ENCODE results near the gene FLYWCH1. TPM values are rescaled to one million over a fixed set of nuclear protein-coding genes. Genes with fewer than 3 reads are reported as not detected.
A peak's percentile ranks its signal among the peaks of the same experiment; 100 is the strongest.

The FLYWCH1 gene
- total RNA-seq, 1 donor from 2014 or later: 16.4 TPM

- no peak for ATAC-seq
Observed at GRCh38 chr16:2987286-2987685, 75.6 kb downstream of the FLYWCH1 start.

GRCh38 chr16:2987833-2988232, 76.1 kb downstream of the FLYWCH1 start:
- ATAC-seq: no peak

GRCh38 chr16:2988590-2989099, 76.9 kb downstream of the FLYWCH1 start:
- ATAC-seq: no peak

DNA sequence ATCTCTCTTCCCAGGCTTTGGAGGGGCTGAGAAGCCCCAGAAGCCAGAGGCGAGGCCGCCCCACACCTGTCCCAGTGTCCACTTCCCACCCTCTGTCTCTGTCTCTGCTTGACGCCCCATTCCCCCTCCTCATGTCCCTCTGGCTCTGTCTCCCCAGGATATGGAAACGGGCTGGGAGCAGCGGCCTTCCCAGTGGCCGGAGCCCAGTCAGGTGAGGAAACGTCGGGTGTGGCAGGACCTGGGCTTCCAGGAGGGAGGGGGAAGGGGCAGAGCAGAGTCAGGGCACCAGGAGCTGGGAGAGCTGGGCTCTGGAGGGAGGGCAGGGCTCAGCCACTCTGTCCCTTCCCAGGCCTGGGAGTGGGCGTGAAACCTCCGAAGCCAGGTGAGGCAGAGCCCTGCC, 79.2 kb downstream of the FLYWCH1 start:
- no peak for ATAC-seq

- ATAC-seq: no peak
Observed at GRCh38 chr16:2991566-2992261, 80.0 kb downstream of the FLYWCH1 start.

GRCh38 chr16:2992383-2993081, 80.8 kb downstream of the FLYWCH1 start:
- ATAC-seq: peak; percentile 81

- ATAC-seq: no peak
Observed at GRCh38 chr16:2996298-2996697, 84.6 kb downstream of the FLYWCH1 start.

DNA sequence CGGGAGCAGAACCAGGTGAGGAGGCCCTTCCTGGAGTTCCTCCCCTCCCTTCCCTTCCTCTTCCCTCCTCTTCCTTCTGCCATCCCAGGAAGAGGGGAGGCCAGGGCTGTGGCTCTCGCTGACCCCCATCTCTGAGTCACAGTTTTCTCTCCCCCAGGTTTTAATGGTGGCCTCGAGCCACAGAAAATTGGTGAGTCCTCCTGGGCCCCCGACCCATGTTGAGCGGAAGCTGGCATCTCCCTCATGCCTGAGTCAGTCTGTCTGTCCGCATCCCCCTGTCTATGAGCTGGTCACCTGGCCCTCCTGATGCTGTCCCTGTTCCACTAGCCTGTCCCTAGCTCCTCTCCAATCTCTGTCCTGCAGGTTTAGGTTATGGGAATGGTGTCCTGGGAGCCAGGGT, 88.2 kb downstream of the FLYWCH1 start:
- no peak for ATAC-seq

GRCh38 chr16:3000540-3000939, 88.8 kb downstream of the FLYWCH1 start:
- no peak for ATAC-seq

Other genes starting within 250 kb of the FLYWCH1 start
- gene KCTD5, start 229.4 kb upstream of the FLYWCH1 start, total RNA-seq: 37.7 TPM
- gene PRSS27, start 191.7 kb upstream of the FLYWCH1 start, total RNA-seq: 191 TPM
- gene SRRM2, start 159.3 kb upstream of the FLYWCH1 start, total RNA-seq: 280 TPM
- gene ELOB, start 134.7 kb upstream of the FLYWCH1 start, total RNA-seq: 310 TPM
- gene PRSS33, start 124.4 kb upstream of the FLYWCH1 start, total RNA-seq: not detected
- not detected for gene PRSS41, start 113.5 kb upstream of the FLYWCH1 start, total RNA-seq
- gene PRSS21, start 94.7 kb upstream of the FLYWCH1 start, total RNA-seq: 6.9 TPM
- 15.3 TPM for gene ZG16B, start 81.6 kb upstream of the FLYWCH1 start, total RNA-seq
- gene PRSS22, start 53.8 kb upstream of the FLYWCH1 start, total RNA-seq: 97.0 TPM
- gene FLYWCH2, start 28.7 kb upstream of the FLYWCH1 start, total RNA-seq: 19.5 TPM
- 1.3 TPM for gene KREMEN2, start 52.3 kb downstream of the FLYWCH1 start, total RNA-seq
- gene PAQR4, start 57.4 kb downstream of the FLYWCH1 start, total RNA-seq: 11.1 TPM
- gene PKMYT1, start 68.5 kb downstream of the FLYWCH1 start, total RNA-seq: 16.9 TPM
- not detected for gene CLDN9, start 101.0 kb downstream of the FLYWCH1 start, total RNA-seq
- gene CLDN6, start 106.3 kb downstream of the FLYWCH1 start, total RNA-seq: not detected
- gene TNFRSF12A, start 108.4 kb downstream of the FLYWCH1 start, total RNA-seq: 11.7 TPM
- gene HCFC1R1, start 112.0 kb downstream of the FLYWCH1 start, total RNA-seq: 26.6 TPM
- 21.3 TPM for gene THOC6, start 112.1 kb downstream of the FLYWCH1 start, total RNA-seq
- gene BICDL2, start 125.0 kb downstream of the FLYWCH1 start, total RNA-seq: 62.0 TPM
- gene MMP25, start 134.6 kb downstream of the FLYWCH1 start, total RNA-seq: 0.80 TPM
- 3.7 TPM for gene IL32, start 153.7 kb downstream of the FLYWCH1 start, total RNA-seq
- gene ZSCAN10, start 187.4 kb downstream of the FLYWCH1 start, total RNA-seq: not detected
- gene ZNF205, start 200.7 kb downstream of the FLYWCH1 start, total RNA-seq: 5.6 TPM
- gene ZNF213, start 223.1 kb downstream of the FLYWCH1 start, total RNA-seq: 9.7 TPM

All from esophagus mucosa (tissue), 1 donor.